Measurements from ENCODE around the gene WWOX.

WWOX gene

DNA sequence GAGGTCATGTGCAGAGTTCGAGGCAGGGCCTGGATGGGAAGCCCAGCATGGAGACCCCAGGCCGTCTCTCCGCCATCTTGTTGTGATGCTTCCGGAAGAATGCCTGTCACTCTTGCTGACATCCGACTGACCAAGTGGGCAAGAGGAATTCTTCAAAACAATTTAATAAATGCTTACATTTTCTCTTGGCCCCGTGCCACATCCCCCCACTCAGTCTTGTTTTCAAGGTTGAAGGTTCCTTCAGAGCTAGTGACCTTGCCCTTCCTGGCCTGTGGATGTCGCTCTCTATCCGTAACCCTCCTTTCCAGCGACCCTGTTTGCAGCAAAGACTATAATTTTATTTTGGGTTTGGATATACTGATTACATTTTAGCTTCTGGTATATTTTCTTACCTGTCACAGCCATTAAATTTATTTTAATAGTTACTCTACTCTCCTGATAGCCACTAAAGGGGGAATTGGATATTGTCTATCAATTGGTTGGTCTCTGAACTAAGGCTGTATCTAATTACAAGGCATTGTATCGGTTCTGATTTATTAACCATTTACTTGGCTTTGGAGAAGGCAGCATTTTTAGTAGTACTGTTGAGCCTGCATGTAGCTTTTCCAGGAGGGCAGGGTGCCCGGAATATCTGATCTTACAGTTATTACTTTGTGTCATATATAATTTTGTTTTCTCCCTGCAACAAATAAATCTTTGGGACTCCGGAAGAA lies 264.5 kb downstream of the WWOX start:
- no peak for DNase-seq (ENCODE audit: low read depth)

DNA sequence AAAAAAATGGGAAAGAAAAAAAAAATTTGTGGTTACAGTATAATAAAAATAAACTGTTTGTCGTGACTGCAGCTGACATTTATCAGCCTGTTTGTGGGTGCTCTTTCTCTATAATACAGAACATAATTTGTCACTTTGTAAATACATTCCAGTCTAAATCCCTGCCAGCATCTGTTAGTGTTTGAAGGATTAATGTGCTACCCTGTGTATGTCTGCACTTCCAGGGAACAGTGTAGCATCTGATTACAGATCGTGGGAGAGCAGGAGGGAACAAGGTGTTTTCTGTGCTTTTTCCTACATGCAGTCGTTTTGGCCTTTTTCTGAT lies 265.1 kb downstream of the WWOX start:
- DNase-seq (ENCODE audit: low read depth), result no peak

DNA sequence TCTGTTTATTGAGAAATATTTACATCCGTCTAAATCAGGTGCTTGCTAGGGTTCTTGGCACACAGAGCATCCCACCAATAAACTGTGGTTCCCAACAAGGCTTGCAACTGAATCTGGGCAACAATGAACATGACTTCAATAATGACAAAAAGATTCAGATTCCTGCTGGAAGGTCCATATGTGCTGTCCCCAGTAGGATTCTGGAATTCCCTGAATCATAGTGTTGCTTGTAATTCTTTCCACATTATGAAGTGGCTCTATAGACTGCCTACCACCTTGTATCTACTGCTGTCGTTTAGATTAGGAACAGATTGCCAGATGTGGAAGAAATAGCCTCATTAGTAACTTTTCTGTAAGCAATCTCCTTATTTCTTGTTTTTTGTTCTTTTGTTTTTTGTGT lies 265.9 kb downstream of the WWOX start:
- DNase-seq (ENCODE audit: low read depth), result no peak

DNA sequence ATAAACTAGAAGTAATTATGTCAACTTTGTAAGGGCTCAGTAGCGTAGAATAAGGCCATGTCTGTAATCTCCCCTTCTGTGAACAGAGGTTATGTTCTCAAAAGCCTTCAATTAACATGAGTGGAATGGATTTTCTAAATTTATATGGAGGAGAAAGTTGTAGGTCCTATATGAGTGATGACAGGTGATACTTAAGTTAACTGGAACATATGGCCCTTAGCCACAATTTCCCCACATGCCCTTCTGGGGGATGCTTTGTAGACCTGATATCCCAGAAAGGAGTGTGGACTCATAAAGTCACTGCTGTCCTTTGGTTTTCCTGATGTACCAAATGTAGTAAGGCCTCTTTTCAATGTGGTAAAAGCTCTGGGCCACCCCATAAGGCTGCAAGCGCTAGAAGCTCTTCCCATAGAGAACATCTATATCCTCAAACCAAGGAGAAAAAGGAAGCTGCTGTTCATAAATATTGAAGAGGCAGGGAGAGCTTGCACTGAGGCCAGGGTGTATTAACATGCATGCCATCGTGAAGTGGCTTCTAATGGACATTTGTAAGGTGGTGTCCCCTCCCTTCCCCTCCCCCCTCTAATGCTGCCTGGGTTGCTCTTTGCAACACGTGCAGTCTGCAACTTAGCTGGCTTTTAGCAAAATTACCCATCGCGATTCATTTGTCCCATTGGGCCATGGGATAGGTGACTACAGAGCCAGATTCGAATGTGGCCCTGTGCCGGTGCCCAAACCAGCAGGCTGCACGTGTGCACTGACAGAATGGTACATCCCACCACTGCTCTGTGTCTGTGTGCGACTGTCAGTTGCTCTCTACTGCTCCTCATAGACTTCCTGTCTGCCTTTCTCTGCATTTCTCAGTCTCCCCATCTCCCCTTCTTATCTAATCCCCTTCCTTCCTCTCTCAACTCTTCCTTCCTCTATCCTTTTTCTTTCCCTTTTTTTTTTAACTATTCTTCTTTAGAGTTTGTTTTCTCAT lies 269.0 kb downstream of the WWOX start:
- DNase-seq (ENCODE audit: low read depth), result no peak

DNA sequence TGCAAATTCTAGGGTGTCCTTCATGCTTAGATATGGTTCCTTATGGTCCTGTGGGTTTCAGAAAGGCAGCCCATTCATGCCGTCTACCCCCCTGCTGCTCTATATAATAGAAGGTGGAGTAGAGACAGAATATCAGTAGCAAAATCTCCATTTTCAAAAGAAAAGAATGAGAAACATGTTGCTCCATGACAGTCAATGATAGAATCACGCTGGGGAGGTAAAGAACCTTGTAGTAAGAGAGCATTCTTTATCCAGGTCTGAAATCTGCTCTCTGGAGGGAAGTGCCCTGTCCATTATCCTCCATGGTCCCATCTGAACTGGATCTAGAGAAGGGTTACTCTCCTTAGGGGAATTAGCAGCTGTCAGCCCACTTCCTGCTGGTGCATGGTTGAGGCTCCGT lies 272.8 kb downstream of the WWOX start:
- no peak for DNase-seq (ENCODE audit: low read depth)

DNA sequence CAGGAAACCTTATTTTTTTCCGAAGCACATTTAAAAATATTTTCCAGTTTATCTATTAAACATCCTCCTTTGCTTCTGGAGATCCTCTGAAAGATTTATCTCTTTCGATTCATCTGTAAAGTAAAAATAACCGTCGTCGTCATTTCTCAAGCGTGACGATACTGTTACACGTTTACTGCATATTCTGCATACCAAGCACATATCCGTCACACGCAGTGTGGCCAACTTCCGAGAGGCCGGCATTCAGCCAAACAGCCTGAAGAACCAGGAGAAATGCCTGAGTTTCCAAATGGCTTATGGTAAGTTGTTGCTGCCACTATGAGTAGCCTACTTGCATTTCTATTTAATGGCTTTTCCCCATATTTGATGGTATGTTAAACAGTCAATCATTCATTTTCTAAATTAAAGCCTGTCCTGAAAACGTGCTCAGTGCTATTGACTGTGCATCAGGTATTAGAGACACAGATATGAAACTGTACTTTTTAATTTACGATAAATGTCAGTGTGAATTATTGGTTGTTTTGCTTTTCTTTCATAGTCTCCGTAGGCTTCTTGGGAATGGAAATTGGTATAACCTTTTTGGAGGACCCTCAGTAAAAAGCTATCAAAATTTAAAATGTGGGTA lies 275.7 kb downstream of the WWOX start:
- DNase-seq (ENCODE audit: low read depth), result no peak

DNA sequence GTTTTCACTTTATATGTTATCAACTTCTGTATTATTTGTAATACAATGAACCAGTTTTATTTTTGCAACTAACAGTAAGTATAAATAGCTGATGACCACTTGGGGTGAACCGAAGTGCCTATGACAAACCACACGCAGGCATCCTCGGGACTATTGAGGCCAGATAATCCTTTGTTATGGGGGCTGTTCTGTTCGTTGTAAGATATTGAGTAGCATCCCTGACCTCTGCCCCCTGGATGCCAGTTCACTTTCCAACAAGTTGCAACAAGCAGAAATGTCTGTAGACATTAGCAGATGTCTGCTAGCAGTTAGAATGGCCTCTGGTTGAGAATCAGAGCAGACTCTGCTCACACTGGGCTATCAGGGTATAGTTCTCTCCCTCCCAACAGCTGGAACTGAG lies 277.0 kb downstream of the WWOX start:
- DNase-seq (ENCODE audit: low read depth), result no peak

DNA sequence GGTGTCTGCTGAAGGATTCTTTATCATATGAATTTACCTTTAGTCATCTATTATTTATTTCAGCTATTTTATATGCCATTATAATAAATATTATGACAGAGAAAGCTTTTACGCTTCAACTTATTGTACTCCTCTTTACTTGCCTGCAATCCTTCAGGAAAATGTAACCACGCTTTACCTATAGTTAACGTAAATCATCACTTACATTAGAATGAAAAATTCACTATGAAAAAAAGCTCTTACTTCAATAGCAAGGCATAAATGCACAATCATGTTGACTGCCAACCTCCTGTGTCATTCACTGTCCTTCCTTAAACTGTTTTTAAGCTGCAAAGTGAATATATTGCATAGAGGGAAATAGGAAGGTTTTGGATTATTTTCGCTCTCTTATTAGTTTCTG lies 277.9 kb downstream of the WWOX start:
- no peak for DNase-seq (ENCODE audit: low read depth)

DNA sequence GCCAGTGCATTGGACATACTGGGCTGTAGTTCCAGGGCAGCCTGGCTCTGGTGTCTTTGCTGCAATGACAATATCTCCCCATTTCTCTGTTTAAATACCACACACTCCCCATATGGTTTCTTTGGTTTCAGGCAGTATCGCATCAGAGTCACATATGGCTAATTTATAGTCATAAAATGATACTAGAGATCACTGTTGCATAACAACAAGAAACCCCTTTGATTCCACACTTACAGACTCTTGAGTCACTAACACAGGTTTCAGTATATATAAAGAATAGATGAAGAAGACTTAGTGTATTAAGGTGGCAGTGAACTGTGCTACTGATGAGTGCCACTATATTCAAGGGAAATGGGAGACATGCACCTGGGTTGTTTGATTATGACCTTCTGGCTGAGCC lies 281.6 kb downstream of the WWOX start:
- DNase-seq (ENCODE audit: low read depth), result no peak

DNA sequence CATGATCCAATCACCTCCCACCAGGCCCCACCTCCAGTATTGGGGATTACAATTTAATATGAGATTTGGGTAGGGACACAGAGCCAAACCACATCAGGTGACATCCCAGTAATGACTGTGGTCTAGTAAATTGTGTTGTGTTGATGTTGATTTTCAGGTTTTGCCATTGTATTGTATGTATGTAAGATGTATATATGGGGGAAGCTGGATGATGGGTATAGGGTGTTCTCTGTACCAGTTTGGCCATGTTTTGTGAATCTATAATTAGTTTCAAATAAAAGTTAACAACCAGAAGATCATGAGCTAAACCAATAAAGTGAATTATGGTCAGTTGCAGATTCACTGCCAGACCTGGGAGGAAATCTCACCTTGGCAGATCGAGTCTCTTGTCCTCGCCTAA lies 283.7 kb downstream of the WWOX start:
- no peak for DNase-seq (ENCODE audit: low read depth)

DNA sequence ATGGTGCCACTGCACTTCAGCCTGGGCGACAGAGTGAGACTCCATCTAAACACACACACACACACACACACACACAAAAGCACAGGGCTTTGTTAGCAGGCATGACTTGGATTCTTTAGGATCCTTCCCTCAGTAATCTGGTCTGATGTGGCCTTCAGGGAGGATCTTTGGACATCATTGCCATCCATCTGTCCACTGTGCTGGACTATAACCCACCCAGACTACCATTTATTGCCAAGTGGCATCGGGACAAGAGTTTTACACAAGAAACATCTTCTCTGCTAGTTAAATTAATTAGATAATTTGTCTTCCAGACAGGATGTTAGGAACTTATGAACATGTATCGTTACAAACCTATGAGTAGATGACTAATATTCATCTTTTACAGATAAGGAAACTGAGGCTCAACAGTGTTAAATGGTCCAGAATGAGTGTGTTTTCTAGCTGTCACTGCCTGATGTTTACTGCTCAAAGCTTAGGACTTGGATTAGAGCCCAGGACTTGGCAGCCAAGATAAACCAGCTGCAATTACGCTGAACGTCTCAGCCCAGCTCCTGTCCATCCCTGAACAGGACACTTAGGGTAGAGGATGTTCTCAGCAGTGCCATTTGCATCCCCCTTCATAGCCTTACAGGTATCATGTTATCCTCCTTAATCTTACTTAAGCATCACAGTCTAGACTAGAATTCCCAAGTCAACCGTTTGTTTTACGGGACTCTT lies 285.8 kb downstream of the WWOX start:
- DNase-seq (ENCODE audit: low read depth), result no peak

DNA sequence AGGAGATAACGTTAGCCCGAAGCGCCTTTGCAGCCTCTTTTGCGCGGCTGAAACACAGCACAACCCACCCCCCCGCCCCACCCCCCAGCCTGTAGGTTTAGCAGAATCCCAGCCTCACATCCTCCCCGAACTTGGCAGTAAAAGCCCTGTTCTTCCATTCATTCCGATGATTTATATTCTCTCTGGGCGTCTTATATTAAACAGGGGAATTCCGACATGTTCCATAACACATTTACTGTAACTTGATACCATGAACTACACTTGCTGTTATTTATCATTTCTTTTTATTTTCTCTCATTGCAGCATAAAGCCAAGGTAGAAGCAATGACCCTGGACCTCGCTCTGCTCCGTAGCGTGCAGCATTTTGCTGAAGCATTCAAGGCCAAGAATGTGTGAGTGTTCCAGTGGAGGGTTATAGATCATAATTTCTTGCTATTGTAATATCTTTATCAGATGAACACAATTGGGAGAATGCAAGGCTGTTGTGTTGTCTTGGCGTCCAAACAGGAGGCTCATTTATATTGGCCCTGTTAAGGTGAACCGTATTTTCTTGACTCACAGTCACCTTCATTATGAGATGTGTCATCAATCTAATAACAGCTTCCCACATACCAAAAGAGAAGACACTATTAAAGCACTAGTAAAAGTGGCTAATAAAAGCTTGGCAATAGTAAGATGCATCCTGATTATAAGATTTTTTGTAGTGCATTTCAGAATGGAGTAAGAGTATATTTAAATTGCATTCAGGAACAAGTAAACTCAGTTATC lies 287.3 kb downstream of the WWOX start:
- DNase-seq (ENCODE audit: low read depth), result no peak

DNA sequence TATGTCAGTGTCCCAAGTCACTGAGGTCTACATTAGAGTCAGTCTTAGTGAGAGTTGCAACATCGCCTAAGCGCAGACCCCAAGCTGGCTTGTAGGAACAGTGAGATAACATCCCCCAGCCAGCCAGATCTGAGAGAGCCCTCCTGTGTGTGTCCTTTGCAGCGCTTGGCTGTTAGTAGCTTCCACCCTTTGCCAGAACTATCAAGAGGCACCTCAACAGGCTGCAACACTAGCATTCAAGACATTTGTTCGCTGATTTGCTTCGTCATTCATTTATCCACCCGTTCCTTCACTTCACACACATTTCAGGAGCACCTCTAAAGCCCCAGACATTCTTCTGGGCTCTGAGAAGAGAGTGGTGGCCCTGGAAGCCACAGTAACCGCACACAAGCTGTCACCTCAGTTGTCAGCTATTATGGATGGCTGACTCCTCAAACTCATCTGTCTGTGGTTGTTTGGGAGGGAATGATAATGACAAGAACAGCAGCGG lies 289.6 kb downstream of the WWOX start:
- no peak for DNase-seq (ENCODE audit: low read depth)

DNA sequence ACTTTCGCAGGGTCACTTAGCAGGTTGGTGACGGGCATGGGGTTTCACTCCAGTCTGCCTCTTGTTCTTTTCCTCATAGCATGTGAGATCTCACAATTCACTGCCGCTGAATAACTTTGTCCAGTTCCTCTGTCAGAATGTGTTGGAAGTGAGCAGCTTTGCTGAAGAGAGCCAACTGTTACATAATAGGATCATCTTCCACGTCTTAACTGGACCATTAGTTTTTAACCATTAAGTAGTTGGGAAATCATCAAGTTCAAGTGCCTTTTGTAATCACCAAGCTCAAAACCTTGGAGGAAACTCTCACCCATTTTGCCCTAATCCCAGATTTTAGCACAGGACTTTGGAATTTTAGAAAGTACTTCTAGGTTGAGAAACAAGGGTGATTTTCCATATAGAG lies 290.6 kb downstream of the WWOX start:
- no peak for DNase-seq (ENCODE audit: low read depth)

DNA sequence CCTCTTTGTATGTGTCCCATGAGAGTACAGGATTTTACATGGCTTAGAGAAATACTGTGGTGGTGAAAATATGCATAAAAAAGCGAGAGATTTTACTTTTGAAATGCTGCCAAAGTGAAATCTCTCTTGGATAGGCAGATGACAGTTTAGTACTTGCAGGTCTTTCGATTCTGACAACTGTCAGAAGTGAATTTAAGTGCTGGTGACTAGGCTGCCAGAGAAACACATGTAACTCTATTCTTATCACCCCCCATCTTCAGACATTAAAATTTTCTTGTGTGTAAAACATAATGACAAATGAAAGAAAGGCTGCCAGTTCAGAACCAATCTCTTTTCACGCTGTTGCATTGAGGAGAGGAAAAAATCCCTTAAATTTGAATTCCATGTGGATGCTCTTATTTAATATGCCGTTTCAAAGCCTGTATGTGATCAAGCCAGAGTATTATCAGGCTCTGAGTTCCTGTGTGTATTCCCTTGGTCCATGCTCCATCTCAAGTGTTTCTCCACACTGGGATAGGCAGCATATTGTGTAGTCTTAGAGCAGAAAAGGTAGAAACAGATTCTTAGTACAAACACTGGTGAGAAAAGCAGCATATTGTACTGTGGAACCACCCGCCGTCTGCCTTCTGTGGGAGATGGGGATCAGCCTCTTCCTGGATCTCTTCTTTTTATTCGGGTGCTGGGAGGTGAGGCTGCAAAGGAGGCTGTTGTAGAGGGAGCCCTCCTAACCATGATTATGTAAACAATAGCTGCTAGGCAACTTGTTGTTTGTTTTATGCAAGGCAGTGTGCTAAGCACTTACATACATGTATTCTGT lies 291.3 kb downstream of the WWOX start:
- no peak for DNase-seq (ENCODE audit: low read depth)

DNA sequence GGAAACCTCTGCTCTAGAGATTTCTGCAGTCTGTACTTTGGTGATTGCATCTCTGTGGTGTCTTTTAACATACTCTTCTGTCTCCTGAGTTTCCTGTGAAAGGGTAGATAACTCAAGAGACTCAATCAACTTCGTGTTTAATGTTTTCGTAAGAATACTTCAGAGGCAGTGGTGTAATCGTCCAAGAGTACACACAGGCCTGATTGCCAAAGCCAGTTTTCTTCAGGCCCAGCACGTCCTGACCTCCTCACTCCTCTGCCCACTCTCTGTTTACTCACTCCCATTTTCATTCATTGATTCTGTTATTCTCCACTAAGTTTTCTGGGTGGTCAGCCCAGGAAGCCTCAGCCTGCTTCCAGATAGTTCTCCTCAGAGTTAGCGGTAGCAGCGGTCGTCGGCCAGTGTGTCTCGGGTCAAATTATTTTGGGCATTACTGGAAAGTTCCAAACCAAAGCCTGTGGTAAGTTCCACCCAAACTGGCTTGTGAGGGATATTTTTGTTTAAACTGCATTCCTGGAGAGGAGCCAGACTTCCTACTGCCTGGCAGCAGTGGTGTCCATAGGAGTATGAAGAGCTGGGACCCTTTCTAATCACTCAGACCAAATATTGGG lies 293.2 kb downstream of the WWOX start:
- DNase-seq (ENCODE audit: low read depth), result no peak

DNA sequence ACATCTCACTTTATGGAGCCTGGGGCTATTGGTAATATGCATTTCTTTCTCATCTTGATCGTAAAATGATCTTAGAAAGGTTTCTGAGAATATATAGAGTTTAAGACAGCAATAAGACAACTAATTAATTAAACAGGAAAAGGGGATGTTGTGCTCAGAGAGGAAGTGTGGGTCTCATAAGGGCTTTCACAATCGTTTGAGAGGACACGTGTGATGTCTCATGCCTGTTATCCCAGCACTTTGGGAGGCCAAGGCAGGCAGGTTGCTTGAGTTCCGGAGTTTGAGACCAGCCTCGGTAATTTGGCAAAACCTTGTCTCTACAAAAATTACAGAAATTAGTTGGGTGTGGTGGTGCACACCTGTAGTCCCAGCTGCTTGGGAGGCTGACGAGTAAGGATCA lies 295.6 kb downstream of the WWOX start:
- DNase-seq (ENCODE audit: low read depth), result no peak

DNA sequence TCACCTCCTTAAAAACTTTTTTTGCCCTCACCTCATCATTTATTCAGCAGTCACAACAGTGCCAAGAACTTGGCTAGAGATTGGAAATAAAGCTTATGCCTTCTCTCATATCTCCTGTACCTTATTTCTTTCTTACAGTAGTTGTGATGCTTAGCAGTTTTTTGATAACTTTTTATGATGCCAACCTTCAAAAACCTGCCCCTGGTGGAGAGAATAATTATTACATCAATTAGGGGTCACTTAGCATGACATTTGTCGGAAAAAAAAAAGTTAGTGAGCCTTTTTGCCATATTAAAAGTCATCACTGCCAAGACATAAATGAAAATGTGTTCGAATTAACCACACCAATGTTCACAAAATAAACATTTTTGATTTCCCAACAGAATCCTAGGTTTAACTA lies 296.6 kb downstream of the WWOX start:
- no peak for DNase-seq (ENCODE audit: low read depth)

DNA sequence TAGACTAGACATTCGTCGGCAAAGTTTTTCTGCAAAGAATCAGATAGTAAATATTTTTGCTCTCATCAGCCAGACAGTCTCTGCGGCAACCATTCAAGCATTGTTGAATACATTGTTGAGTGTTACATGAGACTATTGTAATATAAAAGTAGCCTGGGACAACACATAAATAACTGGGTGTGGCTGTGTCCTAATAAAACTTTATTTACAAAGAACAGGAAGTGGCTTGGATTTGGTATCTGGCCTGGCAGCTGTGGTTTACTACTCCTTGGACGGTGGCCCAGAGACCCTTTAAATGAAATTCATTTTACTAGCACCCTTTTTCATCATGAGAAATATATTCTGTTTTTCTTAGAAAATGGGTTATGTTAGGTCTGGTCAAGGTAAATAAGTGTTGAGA lies 297.2 kb downstream of the WWOX start:
- DNase-seq (ENCODE audit: low read depth), result no peak

DNA sequence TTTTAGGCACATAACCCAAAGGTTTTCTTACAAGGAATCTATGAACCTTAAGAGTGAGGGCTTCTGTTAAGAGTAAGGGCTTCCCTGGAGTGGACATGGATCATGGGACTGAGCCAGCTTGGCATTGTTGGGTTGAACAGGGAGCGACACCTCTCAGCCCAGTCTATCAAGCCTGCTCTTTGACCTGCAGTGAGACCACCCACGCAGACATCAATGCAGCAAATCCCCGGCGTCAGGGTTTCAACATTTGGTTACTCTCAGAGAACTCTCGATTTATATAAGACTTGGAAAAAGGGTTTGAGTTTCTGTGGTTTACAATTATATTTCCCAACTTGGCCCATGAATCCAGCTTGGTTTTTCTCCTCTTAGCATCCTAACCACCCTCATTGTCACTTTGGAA lies 299.9 kb downstream of the WWOX start:
- DNase-seq (ENCODE audit: low read depth), result no peak
